H1 (cell line): ENCODE data around the gene RASSF5. TPM values are rescaled to one million over a fixed set of nuclear protein-coding genes. Genes with fewer than 3 reads are reported as not detected.

Source experiments
- CTCF ChIA-PET: fragments of 300-600 bp; sonication (Branson Sonifier 250); formaldehyde crosslinking; loops from one replicate; lab custom pipeline; 2021; ENCODE audit not compliant: partially characterized antibody; lab: Charles Lee
- POLR2A ChIA-PET: fragments of 300-600 bp; sonication (Branson Sonifier 250); formaldehyde crosslinking; loops from one replicate; lab custom pipeline; 2021; ENCODE audit warnings: inconsistent platforms; ENCODE audit not compliant: partially characterized antibody; lab: Charles Lee
- DNase-seq, 2 experiments: peaks; one replicate each; pipeline versions ENCODE4 v3.0.0 to v3.0.0-alpha.2; 2010 to 2022; ENCODE audit warnings: low spot score in 2 of 2, low read depth in 1 of 2, mixed read lengths in 1 of 2
- FAIRE-seq: peaks from 2 replicates; lab custom pipeline; 2011; peaks lifted over from hg19 to GRCh38; lab: Jason Lieb, UNC
- H2AFZ ChIP-seq: 2 replicates; pipeline ENCODE4 v1.8.1; 2012; ENCODE audit warnings: low read length, inconsistent platforms
- H2AK5ac ChIP-seq: 2 replicates; pipeline ENCODE4 v1.6.1; 2013; ENCODE audit warnings: low read depth, low read length
- H2BK120ac ChIP-seq: replicated peaks from 2 replicates; pipeline ENCODE3; 2013; ENCODE audit warnings: low read depth, low read length, inconsistent platforms
- H2BK12ac ChIP-seq: 2 replicates; pipeline ENCODE4 v1.6.1; 2013; ENCODE audit warnings: low read depth, low read length
- H2BK15ac ChIP-seq: 2 replicates; pipeline ENCODE4 v1.6.1; 2013; ENCODE audit warnings: low read length
- H2BK20ac ChIP-seq: 2 replicates; pipeline ENCODE4 v1.6.1; 2013; ENCODE audit warnings: low read length
- H2BK5ac ChIP-seq: 2 replicates; pipeline ENCODE4 v1.6.1; 2013; ENCODE audit warnings: low read depth, low read length
- H3K14ac ChIP-seq: 2 replicates; pipeline ENCODE4 v1.6.1; 2013; ENCODE audit warnings: inconsistent platforms; ENCODE audit not compliant: insufficient read length
- H3K18ac ChIP-seq: 2 replicates; pipeline ENCODE4 v1.6.1; 2013; ENCODE audit warnings: low read length; ENCODE audit errors: extremely low read depth
- H3K23ac ChIP-seq: 2 replicates; pipeline ENCODE4 v1.6.1; 2013; ENCODE audit warnings: inconsistent platforms; ENCODE audit not compliant: insufficient read length
- H3K23me2 ChIP-seq: 2 replicates; pipeline ENCODE4 v1.6.1; 2013; ENCODE audit warnings: low read depth, low read length
- H3K27ac ChIP-seq: 2 replicates; pipeline ENCODE4 v1.6.1; 2011; ENCODE audit warnings: low read depth, low read length, inconsistent platforms
- H3K27me3 ChIP-seq, 4 experiments: replicated peaks in 1 of 4; 1 replicate in 1 of 4; 2 replicates in 3 of 4; pipeline versions ENCODE4 v1.6.1 to v1.8.1; 2011 to 2013; ENCODE audit warnings: low read length in 3 of 4, mild to moderate bottlenecking in 3 of 4, inconsistent platforms in 2 of 4, mixed read lengths in 2 of 4, moderate library complexity in 1 of 4; ENCODE audit not compliant: control insufficient read depth in 3 of 4, insufficient read depth in 3 of 4; ENCODE audit errors: extremely low read depth in 1 of 4
- H3K36me3 ChIP-seq, 4 experiments: 2 replicates each; pipeline versions ENCODE4 v1.6.1 to v1.8.1; 2011 to 2013; ENCODE audit warnings: mild to moderate bottlenecking in 4 of 4, low read length in 3 of 4, moderate library complexity in 2 of 4, control low read depth in 1 of 4, inconsistent platforms in 1 of 4; ENCODE audit not compliant: insufficient read depth in 4 of 4, control insufficient read depth in 2 of 4
- H3K4ac ChIP-seq: replicated peaks from 2 replicates; pipeline ENCODE3; 2013; ENCODE audit warnings: low read length, low read depth, mixed read lengths, inconsistent platforms; ENCODE audit not compliant: insufficient read length
- H3K4me1 ChIP-seq, 4 experiments: replicated peaks in 1 of 4; 1 replicate in 1 of 4; 2 replicates in 3 of 4; pipeline versions ENCODE4 v1.6.1 to v1.8.1; 2011 to 2013; ENCODE audit warnings: low read length in 3 of 4, inconsistent platforms in 2 of 4, mixed read lengths in 1 of 4; ENCODE audit not compliant: insufficient read depth in 4 of 4, control insufficient read depth in 3 of 4
- H3K4me2 ChIP-seq, 2 experiments: 2 replicates each; pipeline versions ENCODE4 v1.6.1 to v1.8.1; 2011 to 2013; ENCODE audit warnings: low read depth in 2 of 2, low read length in 2 of 2, control low read depth in 1 of 2, inconsistent platforms in 1 of 2, mild to moderate bottlenecking in 1 of 2; ENCODE audit not compliant: insufficient read depth in 1 of 2
- H3K4me3 ChIP-seq, 4 experiments: fragments of 200-600, 300-600 bp in 1 of 4; sonication (generic), shearing (Covaris generic), sonication (Bioruptor Twin) in 1 of 4; 2 replicates each; pipeline versions ENCODE4 v1.5.1 to v1.8.1; 2011 to 2016; ENCODE audit warnings: low read length in 4 of 4, low read depth in 3 of 4, control low read depth in 2 of 4, inconsistent platforms in 2 of 4, mild to moderate bottlenecking in 2 of 4, mixed read lengths in 1 of 4, moderate library complexity in 1 of 4; ENCODE audit not compliant: insufficient read depth in 2 of 4; ENCODE audit errors: extremely low read depth in 1 of 4
- H3K56ac ChIP-seq: replicated peaks from 2 replicates; pipeline ENCODE3; 2013; ENCODE audit warnings: low read depth, mild to moderate bottlenecking, mixed read lengths, low read length, inconsistent platforms; ENCODE audit not compliant: insufficient read length
- H3K79me1 ChIP-seq: 2 replicates; pipeline ENCODE4 v1.6.1; 2013; ENCODE audit warnings: low read depth, low read length, control low read depth
- H3K79me2 ChIP-seq, 2 experiments: 2 replicates each; pipeline versions ENCODE4 v1.6.1 to v1.8.1; 2012 to 2013; ENCODE audit warnings: low read length in 2 of 2, mild to moderate bottlenecking in 2 of 2, inconsistent platforms in 1 of 2; ENCODE audit not compliant: insufficient read depth in 2 of 2, control insufficient read depth in 1 of 2
- H3K9ac ChIP-seq, 4 experiments: replicated peaks in 1 of 4; 1 replicate in 1 of 4; 2 replicates in 3 of 4; pipeline versions ENCODE4 v1.6.1 to v1.8.1; 2011 to 2013; ENCODE audit warnings: low read depth in 3 of 4, low read length in 3 of 4, control low read depth in 2 of 4, mild to moderate bottlenecking in 2 of 4, moderate library complexity in 2 of 4, inconsistent platforms in 1 of 4; ENCODE audit errors: extremely low read depth in 1 of 4
- H3K9me3 ChIP-seq, 2 experiments: 2 replicates each; pipeline versions ENCODE4 v1.6.1 to v1.8.1; 2012 to 2013; ENCODE audit warnings: mild to moderate bottlenecking in 2 of 2, moderate library complexity in 2 of 2, control low read depth in 1 of 2, inconsistent platforms in 1 of 2, low read depth in 1 of 2, low read length in 1 of 2, mixed read lengths in 1 of 2; ENCODE audit not compliant: insufficient read depth in 2 of 2
- H4K20me1 ChIP-seq, 2 experiments: replicated peaks in 1 of 2; 2 replicates each; pipeline versions ENCODE3 to v1.8.1; 2011 to 2013; ENCODE audit warnings: inconsistent platforms in 2 of 2, low read length in 2 of 2, mild to moderate bottlenecking in 1 of 2; ENCODE audit not compliant: insufficient read depth in 2 of 2, control insufficient read depth in 1 of 2
- H4K5ac ChIP-seq: 2 replicates; pipeline ENCODE4 v1.6.1; 2013; ENCODE audit warnings: low read length, low read depth, mixed read lengths, inconsistent platforms; ENCODE audit not compliant: insufficient read length
- H4K8ac ChIP-seq: 2 replicates; pipeline ENCODE4 v1.8.0; 2013; ENCODE audit warnings: mild to moderate bottlenecking, moderate library complexity, low read length, inconsistent platforms; ENCODE audit not compliant: insufficient read depth; ENCODE audit errors: extremely low read depth
- H4K91ac ChIP-seq: replicated peaks from 2 replicates; pipeline ENCODE3; 2013; ENCODE audit warnings: low read length, mixed read lengths, inconsistent platforms; ENCODE audit not compliant: insufficient read length
- CBX5 ChIP-seq: fragments of 300-800, 300-1000 bp; sonication (generic); IDR thresholded peaks from 2 replicates; pipeline ENCODE4 v1.7.1; 2016; ENCODE audit warnings: antibody characterized with exemption, low read length, low read depth
- CEBPB ChIP-seq: IDR thresholded peaks from 2 replicates; pipeline ENCODE4 v1.6.1; 2012; ENCODE audit warnings: low read depth, low read length
- CHD2 ChIP-seq: IDR thresholded peaks from 2 replicates; pipeline ENCODE4 v1.6.1; 2012; ENCODE audit warnings: low read length, improper control_type of control experiment
- E2F6 ChIP-seq: IDR thresholded peaks from 2 replicates; pipeline ENCODE4 v1.6.1; 2012; ENCODE audit warnings: inconsistent platforms
- GTF2F1 ChIP-seq: IDR thresholded peaks from 2 replicates; pipeline ENCODE4 v1.6.1; 2012; ENCODE audit warnings: low read depth, low read length, improper control_type of control experiment, borderline replicate concordance
- JUN ChIP-seq: IDR thresholded peaks from 2 replicates; pipeline ENCODE4 v1.6.1; 2011; ENCODE audit warnings: low read depth, mild to moderate bottlenecking, improper control_type of control experiment, low read length
- NANOG ChIP-seq: IDR thresholded peaks from 2 replicates; pipeline ENCODE4 v1.6.1; 2011; ENCODE audit warnings: low read length, low read depth, mild to moderate bottlenecking, inconsistent platforms; ENCODE audit not compliant: insufficient read depth, poor library complexity, severe bottlenecking
- POLR2A ChIP-seq, 2 experiments: IDR thresholded peaks; 1 replicate in 1 of 2; 2 replicates in 1 of 2; pipeline ENCODE4 v1.6.1; 2011; ENCODE audit warnings: low read depth in 2 of 2, low read length in 2 of 2, mild to moderate bottlenecking in 2 of 2; ENCODE audit errors: control extremely low read depth in 1 of 2
- SRF ChIP-seq: IDR thresholded peaks from 2 replicates; pipeline ENCODE4 v1.6.1; 2011; ENCODE audit warnings: mild to moderate bottlenecking, low read depth, low read length, moderate library complexity
- TEAD4 ChIP-seq: IDR thresholded peaks from 2 replicates; pipeline ENCODE4 v1.6.1; 2012; ENCODE audit warnings: low read depth, low read length, inconsistent platforms, mixed read lengths
- WGBS, 2 experiments: shearing (Covaris generic) in 1 of 2; methylation state at CpG; one replicate each; pipeline versions ENCODE4 v1.1.6 to v1.1.7; 2013 to 2015; ENCODE audit warnings: low lambda C conversion rate in 2 of 2, mixed read lengths in 2 of 2, inconsistent platforms in 1 of 2, low coverage in 1 of 2, missing lambda C conversion rate in 1 of 2; ENCODE audit not compliant: insufficient replicate concordance in 2 of 2, insufficient coverage in 1 of 2, insufficient read length in 1 of 2; ENCODE audit errors: extremely low coverage in 1 of 2, missing lambda C conversion rate in 1 of 2; 5-methylcytosine and 5-hydroxymethylcytosine counted together
- polyA plus RNA-seq, 7 experiments: library from polyadenylated mRNA; depleted of rRNA in 3 of 7; stranded (reverse) in 5 of 7; unstranded in 2 of 7; fragments of >200 nt in 5 of 7; fragments of 200-250 nt in 2 of 7; gene quantifications; 1 replicate in 5 of 7; 2 replicates in 1 of 7; 4 replicates in 1 of 7; pipeline versions ENCODE4 v1.2.1 to v1.2.3, GENCODE V29; 2011 to 2013; ENCODE audit warnings: missing spikeins in 2 of 7, mixed read lengths in 2 of 7
- total RNA-seq: library from RNA; stranded (reverse); fragmentation: NEBNext Ultra II Directional; extraction: Animal tissue kit (Norgen Biotek cat#: 25700); gene quantifications from 2 replicates; pipeline ENCODE4 v1.2.1, GENCODE V29; 2021
- TF ChIP-seq, protein P1 (sequence below): IDR thresholded peaks from 2 replicates; pipeline ENCODE4 v1.6.1; 2012; ENCODE audit warnings: inconsistent platforms

Gene RASSF5
- total and polyA plus RNA-seq, 2 of the 8 experiments (the other 6 are each of a cell fraction or from before 2014, with no cell fraction given), result 0.82 to 1.8 TPM

- Histone ChIP-seq H3K79me2 (no peaks in the 10 kb centered on the region), H2BK20ac (no peak overlapping the region), H2AFZ (no peak overlapping the region), H2BK120ac (no peak overlapping the region), H2BK12ac (no peak overlapping the region), H3K9ac (no peak overlapping the region), H4K20me1 (no peaks in the 10 kb centered on the region), H3K4me2 (no peak overlapping the region), H3K23me2 (no peaks in the 10 kb centered on the region), H4K8ac (no peak overlapping the region), H3K14ac (no peak overlapping the region), H2AK5ac (no peak overlapping the region), H3K27ac (no peak overlapping the region), H3K79me1 (no peaks in the 10 kb centered on the region), H3K9me3 (no peaks in the 10 kb centered on the region), H4K5ac (no peak overlapping the region), H2BK15ac (no peak overlapping the region), H2BK5ac (no peak overlapping the region), H3K18ac (no peak overlapping the region), H3K4ac (no peak overlapping the region), H3K23ac (no peak overlapping the region), H3K4me3 (no peak overlapping the region), H3K27me3 (no peaks in the 10 kb centered on the region), H4K91ac (no peak overlapping the region), H3K4me1 (peaks cover 0 to 2% (median under 1%) of the 10 kb centered on the region in 4 experiments; a peak in 3 of 7 replicates), H3K56ac (no peak overlapping the region), H3K36me3 (no peaks in the 10 kb centered on the region)
- DNase-seq (no peak), FAIRE-seq (no peak)
- WGBS, 2 experiments, result 97% methylated on average over 7 of the region's 7 CpGs; no CpG with 5 or more reads in 1 of the 2 experiments
- CTCF ChIA-PET, result interaction anchor here (0.8 to 18.2 kb wide), 14 partner anchors 8 to 193 kb away, joined by 3 to 298 read pairs (median 9); no protein-coding TSS in a partner anchor
- POLR2A ChIA-PET, result interaction anchor here (1.2 to 1.8 kb wide), 2 partner anchors 13 to 35 kb away, joined by 3 to 5 read pairs; no protein-coding TSS in a partner anchor
- TF ChIP-seq NANOG (no peak), CEBPB (no peak), SRF (no peak), GTF2F1 (no peak), E2F6 (no peak), TEAD4 (no peak), JUN (no peak), CHD2 (no peak), POLR2A (IDR thresholded peaks at IDR 0.05; ENCODE audit: control extremely low read depth in 1 of 2, low read depth in 2 of 2, low read length in 2 of 2) (no peak), CBX5 (no peak)
- TF ChIP-seq, protein P1, sequence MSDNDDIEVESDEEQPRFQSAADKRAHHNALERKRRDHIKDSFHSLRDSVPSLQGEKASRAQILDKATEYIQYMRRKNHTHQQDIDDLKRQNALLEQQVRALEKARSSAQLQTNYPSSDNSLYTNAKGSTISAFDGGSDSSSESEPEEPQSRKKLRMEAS, result no peak
These were observed 34.0 kb downstream of the RASSF5 start for GRCh38 chr1:206541236-206541833.
